Upper lobe of left lung (tissue), 4 donors: Measurements from ENCODE around the gene IL16.

Experiments used
- CTCF ChIP-seq, 6 experiments: fragments of 450-650 bp in 4 of 6; fragments of 200-600 bp in 2 of 6; sonication (generic) in 2 of 6; IDR thresholded peaks; one replicate each; pipeline ENCODE4 v1.5.1; 2016 to 2019; ENCODE audit warnings: antibody characterized with exemption in 6 of 6
- EP300 ChIP-seq, 4 donors: sonication (generic); formaldehyde crosslinking; IDR thresholded peaks; one replicate each; pipeline ENCODE4 v1.5.1; 2017; ENCODE audit warnings: antibody characterized with exemption in 4 of 4, control low read depth in 2 of 4
- POLR2A ChIP-seq, 4 donors: fragments of 450-650 bp; IDR thresholded peaks; one replicate each; pipeline ENCODE4 v1.5.1; 2016 to 2017; ENCODE audit warnings: antibody characterized with exemption in 4 of 4, mild to moderate bottlenecking in 2 of 4

GRCh38 chr15:81282606-81282895 is 85.9 kb downstream of the IL16 start:
- TF ChIP-seq CTCF (IDR thresholded peaks at IDR 0.05) (no peak), EP300 (IDR thresholded peaks at IDR 0.05) (no peak), POLR2A (IDR thresholded peaks at IDR 0.05) (no peak)
